Right lobe of liver (tissue), 4 donors: Measurements from ENCODE around the gene SLC38A10.

Experiments
- POLR2A ChIP-seq: fragments of 450-650 bp; IDR thresholded peaks from one replicate; pipeline ENCODE4 v1.6.1; 2017; ENCODE audit warnings: antibody characterized with exemption, mild to moderate bottlenecking
- TF ChIP-seq, protein P1 (sequence below), 4 donors: fragments of 200-600 bp in 3 of 4; fragments of 450-650 bp in 1 of 4; IDR thresholded peaks; one replicate each; pipeline versions ENCODE4 v1.5.1 to v1.8.0; 2016 to 2022; ENCODE audit warnings: antibody characterized with exemption in 4 of 4, mild to moderate bottlenecking in 2 of 4
- donor health status: DM: no; HTN: no; CAD: no.
- donor health status: DM: no; HTN: no; CAD: no.
- donor health status: DM: no; HTN: yes; CAD: no.

GRCh38 chr17:81280571-81280970 lies 14.5 kb downstream of the SLC38A10 start:
- TF ChIP-seq, protein P1, sequence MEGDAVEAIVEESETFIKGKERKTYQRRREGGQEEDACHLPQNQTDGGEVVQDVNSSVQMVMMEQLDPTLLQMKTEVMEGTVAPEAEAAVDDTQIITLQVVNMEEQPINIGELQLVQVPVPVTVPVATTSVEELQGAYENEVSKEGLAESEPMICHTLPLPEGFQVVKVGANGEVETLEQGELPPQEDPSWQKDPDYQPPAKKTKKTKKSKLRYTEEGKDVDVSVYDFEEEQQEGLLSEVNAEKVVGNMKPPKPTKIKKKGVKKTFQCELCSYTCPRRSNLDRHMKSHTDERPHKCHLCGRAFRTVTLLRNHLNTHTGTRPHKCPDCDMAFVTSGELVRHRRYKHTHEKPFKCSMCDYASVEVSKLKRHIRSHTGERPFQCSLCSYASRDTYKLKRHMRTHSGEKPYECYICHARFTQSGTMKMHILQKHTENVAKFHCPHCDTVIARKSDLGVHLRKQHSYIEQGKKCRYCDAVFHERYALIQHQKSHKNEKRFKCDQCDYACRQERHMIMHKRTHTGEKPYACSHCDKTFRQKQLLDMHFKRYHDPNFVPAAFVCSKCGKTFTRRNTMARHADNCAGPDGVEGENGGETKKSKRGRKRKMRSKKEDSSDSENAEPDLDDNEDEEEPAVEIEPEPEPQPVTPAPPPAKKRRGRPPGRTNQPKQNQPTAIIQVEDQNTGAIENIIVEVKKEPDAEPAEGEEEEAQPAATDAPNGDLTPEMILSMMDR (IDR thresholded peaks at IDR 0.05), result no peak
- no peak for TF ChIP-seq POLR2A
